Thyroid gland (tissue), 4 donors: Measurements from ENCODE around the gene COL20A1.

Experiments
- CTCF ChIP-seq, 6 experiments: fragments of 200-600 bp in 3 of 6; fragments of 450-650 bp in 3 of 6; sonication (generic) in 3 of 6; IDR thresholded peaks; one replicate each; pipeline ENCODE4 v1.5.1; 2016 to 2019; ENCODE audit warnings: antibody characterized with exemption in 6 of 6, mild to moderate bottlenecking in 2 of 6, inconsistent platforms in 1 of 6, moderate library complexity in 1 of 6
- POLR2A ChIP-seq, 2 donors: fragments of 450-650 bp; IDR thresholded peaks; one replicate each; pipeline ENCODE4 v1.6.1; 2017; ENCODE audit warnings: antibody characterized with exemption in 2 of 2, mild to moderate bottlenecking in 2 of 2, moderate library complexity in 1 of 2

DNA sequence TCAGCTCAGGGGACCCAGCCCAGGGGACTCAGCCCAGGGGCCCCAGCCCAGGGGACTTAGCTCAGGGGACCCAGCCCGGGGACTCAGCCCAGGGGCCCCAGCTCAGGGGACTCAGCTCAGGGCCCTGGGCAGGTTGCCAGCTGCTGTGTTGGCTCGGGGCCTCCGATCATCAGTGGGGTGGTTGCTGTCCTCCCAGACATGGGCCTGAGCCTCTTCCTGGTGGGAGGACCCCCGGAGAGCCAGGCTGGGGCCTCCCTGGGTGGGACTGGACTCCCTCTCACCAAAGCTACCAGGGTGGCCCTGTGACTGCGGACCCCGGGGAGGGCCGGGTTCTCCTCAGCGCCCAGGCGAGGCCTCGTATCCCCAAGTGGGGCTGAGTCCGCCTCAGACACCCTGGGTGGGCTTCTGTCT, 4.4 kb downstream of the COL20A1 start:
- TF ChIP-seq CTCF (IDR thresholded peaks at IDR 0.05) (no peak), POLR2A (IDR thresholded peaks at IDR 0.05) (no peak)
